Chondrocyte (in vitro differentiated cells): ENCODE data around the gene GRIK1. TPM values are rescaled to one million over a fixed set of nuclear protein-coding genes. Genes with fewer than 3 reads are reported as not detected.

Source experiments
- DNase-seq: peaks from one replicate; pipeline ENCODE4 v3.0.0; 2021; ENCODE audit warnings: mixed read lengths, low spot score
- H3K27ac Mint-ChIP-seq: one replicate; pipeline ENCODE4 v1.8.0; 2021; ENCODE audit warnings: mild to moderate bottlenecking, moderate library complexity, mixed read lengths; ENCODE audit not compliant: unreplicated experiment
- H3K27me3 Mint-ChIP-seq: 2 replicates; pipeline ENCODE4 v1.8.0; 2021; ENCODE audit warnings: low read depth, mixed read lengths
- H3K36me3 Mint-ChIP-seq: 2 replicates; pipeline ENCODE4 v1.8.0; 2021; ENCODE audit warnings: low read depth, mixed read lengths
- H3K4me1 Mint-ChIP-seq: 2 replicates; pipeline ENCODE4 v1.8.0; 2021; ENCODE audit warnings: low read depth, mild to moderate bottlenecking, mixed read lengths
- H3K4me3 Mint-ChIP-seq: one replicate; pipeline ENCODE4 v1.8.0; 2021; ENCODE audit warnings: mild to moderate bottlenecking, moderate library complexity, mixed read lengths; ENCODE audit not compliant: unreplicated experiment
- H3K9me3 Mint-ChIP-seq: 2 replicates; pipeline ENCODE4 v1.8.0; 2021; ENCODE audit warnings: low read depth, mixed read lengths
- CTCF ChIP-seq: fragments of 200-600 bp; sonication (generic); IDR thresholded peaks from 2 replicates; pipeline ENCODE4 v1.5.0; 2021; ENCODE audit warnings: antibody characterized with exemption, mild to moderate bottlenecking, moderate library complexity
- total RNA-seq: library from RNA; stranded (reverse); gene quantifications from 3 replicates; pipeline ENCODE4 v1.2.1, GENCODE V29; 2021

Gene GRIK1
- total RNA-seq, 1 donor from 2014 or later = 1.2 TPM

- Mint-ChIP-seq H3K4me1 (no peaks in the 10 kb centered on the region), H3K27ac (no peak overlapping the region), H3K9me3 (no peaks in the 10 kb centered on the region), H3K4me3 (no peak overlapping the region), H3K27me3 (peaks cover 7% of the 10 kb centered on the region), H3K36me3 (no peaks in the 10 kb centered on the region)
- DNase-seq = no peak
- no peak for TF ChIP-seq CTCF
These were observed 150.4 kb downstream of the GRIK1 start for GRCh38 chr21:29789393-29789792.

DNA sequence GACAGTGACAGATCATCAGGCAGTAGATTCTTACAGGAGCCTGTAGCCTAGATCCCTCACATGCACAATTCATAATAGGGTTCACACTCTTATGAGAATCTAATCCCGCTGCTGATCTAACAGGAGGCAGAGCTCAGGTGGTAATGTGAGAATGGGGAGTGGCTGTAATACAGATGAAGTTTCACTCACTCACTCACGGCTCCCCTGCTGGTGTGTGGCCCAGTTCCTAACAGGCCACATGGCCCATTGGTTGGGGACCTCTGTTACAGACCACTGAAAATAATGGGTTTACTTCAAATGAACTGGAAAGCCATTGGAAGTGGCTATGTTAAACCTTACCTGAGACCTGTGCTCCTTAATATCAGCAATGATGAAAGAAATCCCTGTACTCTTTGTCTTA lies 151.0 kb downstream of the GRIK1 start:
- H3K4me3 Mint-ChIP-seq = no peak overlapping the region
- H3K36me3 Mint-ChIP-seq = no peaks in the 10 kb centered on the region
- DNase-seq = no peak
- H3K9me3 Mint-ChIP-seq = no peaks in the 10 kb centered on the region
- no peak for TF ChIP-seq CTCF
- no peaks in the 10 kb centered on the region for H3K4me1 Mint-ChIP-seq
- H3K27me3 Mint-ChIP-seq = peaks cover 7% of the 10 kb centered on the region
- no peak overlapping the region for H3K27ac Mint-ChIP-seq

DNA sequence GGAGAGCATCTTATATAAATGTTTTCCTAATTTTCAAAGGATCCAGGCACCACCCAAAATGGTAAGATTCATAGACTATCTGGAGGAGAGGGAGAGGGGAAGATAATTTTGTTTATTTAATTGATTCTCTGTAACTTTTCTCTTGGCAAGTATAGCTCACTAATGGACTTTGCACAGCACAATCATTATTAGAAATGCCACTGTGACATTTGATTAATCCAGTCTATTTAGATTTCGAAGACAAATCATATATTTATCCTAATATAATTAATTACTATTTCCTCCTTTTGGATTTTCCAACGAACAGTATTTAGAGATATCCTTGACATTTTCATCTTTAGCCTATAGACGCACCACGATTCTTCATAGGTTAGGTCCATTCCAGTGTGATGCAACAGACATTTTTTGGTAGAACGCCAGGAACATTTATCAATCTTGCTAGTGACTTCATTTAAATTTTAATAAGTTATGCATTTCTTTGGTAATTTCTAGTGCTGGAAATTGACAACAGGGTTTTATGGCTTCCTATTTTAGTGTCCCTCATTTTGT lies 152.4 kb downstream of the GRIK1 start:
- DNase-seq = no peak
- H3K27me3 Mint-ChIP-seq = peaks cover 7% of the 10 kb centered on the region
- no peaks in the 10 kb centered on the region for H3K4me1 Mint-ChIP-seq
- TF ChIP-seq CTCF = no peak
- H3K9me3 Mint-ChIP-seq = no peaks in the 10 kb centered on the region
- no peak overlapping the region for H3K4me3 Mint-ChIP-seq
- H3K27ac Mint-ChIP-seq = no peak overlapping the region
- H3K36me3 Mint-ChIP-seq = no peaks in the 10 kb centered on the region

GRCh38 chr21:29786496-29787360 lies 153.1 kb downstream of the GRIK1 start:
- DNase-seq = no peak
- no peak overlapping the region for H3K4me3 Mint-ChIP-seq
- H3K36me3 Mint-ChIP-seq = no peaks in the 10 kb centered on the region
- no peak overlapping the region for H3K27ac Mint-ChIP-seq
- TF ChIP-seq CTCF = no peak
- H3K9me3 Mint-ChIP-seq = no peaks in the 10 kb centered on the region
- H3K27me3 Mint-ChIP-seq = peaks cover 7% of the 10 kb centered on the region
- H3K4me1 Mint-ChIP-seq = no peaks in the 10 kb centered on the region

- TF ChIP-seq CTCF = no peak
- Mint-ChIP-seq H3K27ac (no peak overlapping the region), H3K27me3 (peaks cover 3% of the 10 kb centered on the region), H3K9me3 (no peaks in the 10 kb centered on the region), H3K36me3 (no peaks in the 10 kb centered on the region), H3K4me3 (no peak overlapping the region), H3K4me1 (no peaks in the 10 kb centered on the region)
- no peak for DNase-seq
These were observed 162.6 kb downstream of the GRIK1 start for GRCh38 chr21:29777160-29777559.
